OCI-LY3 (cell line): ENCODE measurements around the gene ANKRD34A.

Experiments
- EZH2phosphoT487 ChIP-seq: fragments of 200-600 bp; shearing (Covaris generic); IDR thresholded peaks from 2 replicates; pipeline ENCODE4 v1.6.1; 2018; ENCODE audit warnings: antibody characterized with exemption, mixed run types, low read depth
- TF ChIP-seq, protein P1 (sequence below): fragments of 200-600, 300-600 bp; sonication (generic); IDR thresholded peaks from 2 replicates; pipeline ENCODE4 v1.5.1; 2014; ENCODE audit warnings: antibody characterized with exemption, low read length, low read depth

- TF ChIP-seq, protein P1, sequence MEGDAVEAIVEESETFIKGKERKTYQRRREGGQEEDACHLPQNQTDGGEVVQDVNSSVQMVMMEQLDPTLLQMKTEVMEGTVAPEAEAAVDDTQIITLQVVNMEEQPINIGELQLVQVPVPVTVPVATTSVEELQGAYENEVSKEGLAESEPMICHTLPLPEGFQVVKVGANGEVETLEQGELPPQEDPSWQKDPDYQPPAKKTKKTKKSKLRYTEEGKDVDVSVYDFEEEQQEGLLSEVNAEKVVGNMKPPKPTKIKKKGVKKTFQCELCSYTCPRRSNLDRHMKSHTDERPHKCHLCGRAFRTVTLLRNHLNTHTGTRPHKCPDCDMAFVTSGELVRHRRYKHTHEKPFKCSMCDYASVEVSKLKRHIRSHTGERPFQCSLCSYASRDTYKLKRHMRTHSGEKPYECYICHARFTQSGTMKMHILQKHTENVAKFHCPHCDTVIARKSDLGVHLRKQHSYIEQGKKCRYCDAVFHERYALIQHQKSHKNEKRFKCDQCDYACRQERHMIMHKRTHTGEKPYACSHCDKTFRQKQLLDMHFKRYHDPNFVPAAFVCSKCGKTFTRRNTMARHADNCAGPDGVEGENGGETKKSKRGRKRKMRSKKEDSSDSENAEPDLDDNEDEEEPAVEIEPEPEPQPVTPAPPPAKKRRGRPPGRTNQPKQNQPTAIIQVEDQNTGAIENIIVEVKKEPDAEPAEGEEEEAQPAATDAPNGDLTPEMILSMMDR, result no peak
- TF ChIP-seq EZH2phosphoT487, result no peak
Observed at GRCh38 chr1:145997016-145997717, 32.8 kb upstream of the ANKRD34A start.
